SHP77 treated with DMSO at 0.1 percent for 48 hours (cell line): Measurements from ENCODE around the gene MFNG.
"Not testable (repeated sequence)": the region's sequence is repeated elsewhere in the genome, so short reads cannot be mapped to it uniquely, and the experiment has no call there.

Experiments used
- DNase-seq: peaks from one replicate; lab custom pipeline; 2025; lab: John Stamatoyannopoulos, UW

The MFNG gene

GRCh38 chr22:37472418-37473006 lies 13.7 kb downstream of the MFNG start:
- no peak for DNase-seq

- no peak for DNase-seq
These were observed 14.3 kb downstream of the MFNG start for GRCh38 chr22:37471727-37472417.

- no peak for DNase-seq
These were observed 16.1 kb downstream of the MFNG start for GRCh38 chr22:37470087-37470445.

- DNase-seq, result no peak
These were observed 16.6 kb downstream of the MFNG start for GRCh38 chr22:37469416-37470086.

- DNase-seq, result not testable (repeated sequence)
These were observed 17.9 kb downstream of the MFNG start for GRCh38 chr22:37468201-37468695.

GRCh38 chr22:37467391-37467955 lies 18.7 kb downstream of the MFNG start:
- no peak for DNase-seq

GRCh38 chr22:37464181-37464580 lies 22.0 kb downstream of the MFNG start:
- DNase-seq, result no peak

- no peak for DNase-seq
These were observed 23.2 kb downstream of the MFNG start for GRCh38 chr22:37462983-37463382.

GRCh38 chr22:37462436-37462835 lies 23.7 kb downstream of the MFNG start:
- DNase-seq, result no peak

- DNase-seq, result no peak
These were observed 24.2 kb downstream of the MFNG start for GRCh38 chr22:37461961-37462360.

- DNase-seq, result no peak
These were observed 25.5 kb downstream of the MFNG start for GRCh38 chr22:37460684-37461083.

GRCh38 chr22:37459206-37459605 lies 27.0 kb downstream of the MFNG start:
- DNase-seq, result no peak

GRCh38 chr22:37457093-37457893 lies 28.9 kb downstream of the MFNG start:
- DNase-seq, result peak; percentile 31

GRCh38 chr22:37456346-37456745 lies 29.8 kb downstream of the MFNG start:
- no peak for DNase-seq

GRCh38 chr22:37455896-37456295 lies 30.3 kb downstream of the MFNG start:
- DNase-seq, result no peak

GRCh38 chr22:37454857-37455686 lies 31.1 kb downstream of the MFNG start:
- DNase-seq, result peak; percentile 32

GRCh38 chr22:37453696-37454095 lies 32.5 kb downstream of the MFNG start:
- DNase-seq, result no peak

- DNase-seq, result no peak
These were observed 35.0 kb downstream of the MFNG start for GRCh38 chr22:37451218-37451617.

- DNase-seq, result no peak
These were observed 36.7 kb downstream of the MFNG start for GRCh38 chr22:37449331-37450001.

GRCh38 chr22:37448516-37449127 lies 37.6 kb downstream of the MFNG start:
- no peak for DNase-seq
